ENCODE measurements around the gene FRMPD4.

FRMPD4 gene

GRCh38 chrX:12314651-12315050 lies 176.4 kb downstream of the FRMPD4 start:
- no peak for DNase-seq (ENCODE audit: low read depth)
- TF ChIP-seq, protein P1, sequence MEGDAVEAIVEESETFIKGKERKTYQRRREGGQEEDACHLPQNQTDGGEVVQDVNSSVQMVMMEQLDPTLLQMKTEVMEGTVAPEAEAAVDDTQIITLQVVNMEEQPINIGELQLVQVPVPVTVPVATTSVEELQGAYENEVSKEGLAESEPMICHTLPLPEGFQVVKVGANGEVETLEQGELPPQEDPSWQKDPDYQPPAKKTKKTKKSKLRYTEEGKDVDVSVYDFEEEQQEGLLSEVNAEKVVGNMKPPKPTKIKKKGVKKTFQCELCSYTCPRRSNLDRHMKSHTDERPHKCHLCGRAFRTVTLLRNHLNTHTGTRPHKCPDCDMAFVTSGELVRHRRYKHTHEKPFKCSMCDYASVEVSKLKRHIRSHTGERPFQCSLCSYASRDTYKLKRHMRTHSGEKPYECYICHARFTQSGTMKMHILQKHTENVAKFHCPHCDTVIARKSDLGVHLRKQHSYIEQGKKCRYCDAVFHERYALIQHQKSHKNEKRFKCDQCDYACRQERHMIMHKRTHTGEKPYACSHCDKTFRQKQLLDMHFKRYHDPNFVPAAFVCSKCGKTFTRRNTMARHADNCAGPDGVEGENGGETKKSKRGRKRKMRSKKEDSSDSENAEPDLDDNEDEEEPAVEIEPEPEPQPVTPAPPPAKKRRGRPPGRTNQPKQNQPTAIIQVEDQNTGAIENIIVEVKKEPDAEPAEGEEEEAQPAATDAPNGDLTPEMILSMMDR (IDR thresholded peaks at IDR 0.05; ENCODE audit: control insufficient read depth, insufficient read depth, low read depth, low read length, missing control alignments): no peak
- H3K4me3 ChIP-seq (ENCODE audit: control insufficient read depth, low read depth, low read length): no peak overlapping the region

DNA sequence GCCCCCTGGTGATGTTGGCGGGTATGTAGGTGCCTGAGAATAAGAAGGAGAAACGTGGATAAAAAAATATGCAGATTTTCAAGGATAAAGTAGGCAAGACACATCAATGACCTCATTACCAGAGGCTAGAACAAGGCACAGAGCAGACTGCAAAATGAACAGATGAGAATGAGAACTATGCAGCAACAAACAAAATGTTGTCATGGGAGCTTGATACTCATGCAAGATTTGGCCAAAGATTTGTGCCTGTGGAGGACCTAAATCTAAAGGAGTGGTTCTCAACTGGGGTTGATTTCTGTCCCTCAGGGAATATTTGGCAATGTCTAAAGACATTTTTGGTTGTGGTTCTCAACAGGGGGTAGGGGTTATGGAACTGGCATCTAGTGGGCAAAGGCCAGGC lies 177.3 kb downstream of the FRMPD4 start:
- no peak overlapping the region for H3K4me3 ChIP-seq (ENCODE audit: control insufficient read depth, low read depth, low read length)
- DNase-seq (ENCODE audit: low read depth): no peak
- TF ChIP-seq, protein P1 (IDR thresholded peaks at IDR 0.05; ENCODE audit: control insufficient read depth, insufficient read depth, low read depth, low read length, missing control alignments): no peak

GRCh38 chrX:12319003-12319519 lies 180.8 kb downstream of the FRMPD4 start:
- no peak overlapping the region for H3K4me3 ChIP-seq (ENCODE audit: control insufficient read depth, low read depth, low read length)
- no peak for DNase-seq (ENCODE audit: low read depth)
- TF ChIP-seq, protein P1 (IDR thresholded peaks at IDR 0.05; ENCODE audit: control insufficient read depth, insufficient read depth, low read depth, low read length, missing control alignments): peak; percentile 18

DNA sequence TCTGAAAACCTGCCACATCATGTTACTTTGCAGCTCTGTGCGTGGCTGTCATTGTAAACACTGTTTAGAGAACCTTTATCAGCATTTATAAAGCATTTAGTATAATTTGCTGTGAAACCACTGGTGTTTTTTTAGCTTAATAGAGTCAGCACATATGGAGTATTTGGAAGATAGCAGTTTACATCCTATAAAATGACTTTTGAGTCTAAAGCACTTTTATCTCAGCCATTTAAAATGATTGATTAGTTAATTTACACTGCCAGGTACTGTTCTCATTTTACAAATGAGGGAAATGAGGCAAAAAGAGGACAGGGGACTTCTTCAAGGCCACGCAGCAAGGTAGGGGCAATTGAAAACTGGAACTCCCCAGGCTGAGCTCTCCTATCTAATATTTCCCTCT lies 181.7 kb downstream of the FRMPD4 start:
- H3K4me3 ChIP-seq (ENCODE audit: control insufficient read depth, low read depth, low read length): no peak overlapping the region
- TF ChIP-seq, protein P1 (IDR thresholded peaks at IDR 0.05; ENCODE audit: control insufficient read depth, insufficient read depth, low read depth, low read length, missing control alignments): no peak
- DNase-seq (ENCODE audit: low read depth): no peak

- TF ChIP-seq, protein P1 (IDR thresholded peaks at IDR 0.05; ENCODE audit: control insufficient read depth, insufficient read depth, low read depth, low read length, missing control alignments): no peak
- H3K4me3 ChIP-seq (ENCODE audit: control insufficient read depth, low read depth, low read length): no peak overlapping the region
- no peak for DNase-seq (ENCODE audit: low read depth)
Measured at GRCh38 chrX:12322031-12322430, 183.8 kb downstream of the FRMPD4 start.

DNA sequence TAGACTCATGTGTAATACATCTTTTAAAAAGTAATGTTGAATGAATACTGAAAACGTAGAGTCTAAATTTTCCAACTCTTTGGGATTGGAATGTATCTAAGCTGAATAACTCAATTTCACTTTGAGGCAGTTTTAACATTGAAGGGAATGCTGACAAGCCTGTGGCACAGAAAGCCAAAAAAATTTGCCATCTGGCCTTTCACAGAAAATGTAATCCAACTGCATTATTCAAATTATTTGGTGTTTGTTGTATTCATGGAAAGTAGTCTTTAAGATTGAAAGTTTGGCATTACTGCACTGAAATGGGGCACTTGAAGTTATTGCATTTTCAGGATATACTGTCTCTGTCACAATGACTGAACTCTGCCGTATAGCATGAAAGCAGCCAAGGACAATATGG lies 186.9 kb downstream of the FRMPD4 start:
- H3K4me3 ChIP-seq (ENCODE audit: control insufficient read depth, low read depth, low read length): no peak overlapping the region
- TF ChIP-seq, protein P1 (IDR thresholded peaks at IDR 0.05; ENCODE audit: control insufficient read depth, insufficient read depth, low read depth, low read length, missing control alignments): no peak

GRCh38 chrX:12327836-12328235 lies 189.6 kb downstream of the FRMPD4 start:
- TF ChIP-seq, protein P1 (IDR thresholded peaks at IDR 0.05; ENCODE audit: control insufficient read depth, insufficient read depth, low read depth, low read length, missing control alignments): no peak
- DNase-seq (ENCODE audit: low read depth): no peak
- H3K4me3 ChIP-seq (ENCODE audit: control insufficient read depth, low read depth, low read length): no peak overlapping the region

More for the DNA sequence above, 186.9 kb downstream of the FRMPD4 start:
- DNase-seq (ENCODE audit: low read depth): no peak
